Caco-2 (cell line): ENCODE measurements around the gene TMEM9. TPM values are rescaled to one million over a fixed set of nuclear protein-coding genes. Genes with fewer than 3 reads are reported as not detected.

ENCODE experiments used
- BruUV-seq: library from RNA; stranded (reverse); fragments of 400-500 nt; replicated peaks from 2 replicates; lab custom pipeline; 2021; lab: Mats Ljungman, UMichigan
- CTCF ChIA-PET: fragments of 300-600 bp; sonication (Branson Sonifier 250); formaldehyde crosslinking; loops from one replicate; lab custom pipeline; 2022; ENCODE audit warnings: antibody characterized with exemption; lab: Charles Lee
- POLR2A ChIA-PET: fragments of 300-600 bp; sonication (Branson Sonifier 250); formaldehyde crosslinking; loops from one replicate; lab custom pipeline; 2022; ENCODE audit warnings: antibody characterized with exemption; lab: Charles Lee
- DNase-seq, 2 experiments: peaks; one replicate each; pipeline versions ENCODE4 v3.0.0 to v3.0.0-alpha.2; 2020 to 2022
- H3K27me3 ChIP-seq: replicated peaks from 2 replicates; pipeline ENCODE4 v1.6.0; 2011; ENCODE audit warnings: low read length; ENCODE audit not compliant: control insufficient read depth, insufficient read depth
- H3K36me3 ChIP-seq: 2 replicates; pipeline ENCODE4 v1.5.1; 2011; ENCODE audit warnings: low read length; ENCODE audit not compliant: control insufficient read depth, insufficient read depth
- H3K4me1 ChIP-seq: fragments of 250-450 bp; sonication (Bioruptor Pico); 2 replicates; pipeline ENCODE4 v1.5.1; 2020; ENCODE audit warnings: mild to moderate bottlenecking
- H3K4me3 ChIP-seq: 2 replicates; pipeline ENCODE4 v1.5.1; 2011; ENCODE audit warnings: low read depth, mild to moderate bottlenecking, control low read depth, low read length
- H3K9me3 ChIP-seq: fragments of 250-450 bp; sonication (Bioruptor Pico); 2 replicates; pipeline ENCODE4 v1.5.1; 2020; ENCODE audit warnings: mild to moderate bottlenecking, moderate library complexity
- H3K27ac Mint-ChIP-seq: one replicate; pipeline ENCODE4 v1.8.0; 2022; ENCODE audit warnings: mixed read lengths; ENCODE audit not compliant: unreplicated experiment
- H3K27me3 Mint-ChIP-seq: one replicate; pipeline ENCODE4 v1.8.0; 2022; ENCODE audit warnings: mixed read lengths; ENCODE audit not compliant: insufficient read depth, unreplicated experiment
- H3K36me3 Mint-ChIP-seq: one replicate; pipeline ENCODE4 v1.8.0; 2022; ENCODE audit warnings: mild to moderate bottlenecking, mixed read lengths; ENCODE audit not compliant: insufficient read depth, unreplicated experiment
- H3K4me1 Mint-ChIP-seq: one replicate; pipeline ENCODE4 v1.8.0; 2022; ENCODE audit warnings: low read depth, mixed read lengths; ENCODE audit not compliant: unreplicated experiment
- H3K4me3 Mint-ChIP-seq: one replicate; pipeline ENCODE4 v1.8.0; 2022; ENCODE audit warnings: mild to moderate bottlenecking, moderate library complexity, mixed read lengths; ENCODE audit not compliant: unreplicated experiment
- H3K9me3 Mint-ChIP-seq: one replicate; pipeline ENCODE4 v1.8.0; 2022; ENCODE audit warnings: mixed read lengths; ENCODE audit not compliant: unreplicated experiment
- intact Hi-C: fragments of 100-400 bp; cut with micrococcal nuclease; formaldehyde crosslinking; loops from one replicate; pipeline ENCODE4 v1.10.0; 2022; ENCODE audit not compliant: unreplicated experiment
- total RNA-seq: library from RNA; stranded (reverse); gene quantifications from 2 replicates; pipeline ENCODE4 v1.2.3, GENCODE V29; 2022
- TF ChIP-seq, protein P1 (sequence below), 2 experiments: fragments of 200-600 bp in 1 of 2; IDR thresholded peaks; 1 replicate in 1 of 2; 2 replicates in 1 of 2; pipeline versions ENCODE4 v1.5.1 to v1.8.0; 2011 to 2022; ENCODE audit warnings: antibody characterized with exemption in 1 of 2, control low read depth in 1 of 2, inconsistent platforms in 1 of 2, low read depth in 1 of 2, low read length in 1 of 2, mild to moderate bottlenecking in 1 of 2, moderate library complexity in 1 of 2; ENCODE audit not compliant: insufficient read depth in 1 of 2, severe bottlenecking in 1 of 2, unreplicated experiment in 1 of 2

TMEM9 gene
- total RNA-seq, 1 experiment from 2014 or later = 125 TPM

DNA sequence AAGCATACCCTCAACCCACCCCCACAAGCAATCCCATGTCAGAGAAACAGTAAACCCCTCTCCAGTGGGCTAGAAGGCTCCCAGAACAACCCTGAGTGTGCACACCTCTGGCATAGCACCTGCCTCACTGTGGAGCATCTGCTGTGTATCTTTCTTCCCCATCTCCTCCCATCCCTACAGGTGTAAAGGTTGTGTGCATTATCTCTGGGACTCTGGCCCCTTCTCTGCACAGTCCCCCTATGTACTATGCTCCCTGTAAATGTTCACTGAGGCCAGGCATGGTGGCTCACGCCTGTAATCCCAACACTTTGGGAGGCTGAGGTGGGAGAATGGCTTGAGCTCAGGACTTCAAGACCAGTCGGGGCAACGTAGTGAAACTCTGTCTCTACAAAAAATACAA, 41.3 kb downstream of the TMEM9 start:
- Mint-ChIP-seq H3K27me3 (no peaks in the 10 kb centered on the region), H3K4me1 (peaks cover 15% of the 10 kb centered on the region), H3K4me3 (no peak overlapping the region), H3K27ac (no peak overlapping the region), H3K9me3 (no peaks in the 10 kb centered on the region), H3K36me3 (no peaks in the 10 kb centered on the region)
- intact Hi-C loops = loop anchor here (5.0 kb wide), 2 partner anchors 71 to 221 kb away; partner anchors contain the start of gene INAVA
- Histone ChIP-seq H3K27me3 (no peaks in the 10 kb centered on the region), H3K4me3 (no peak overlapping the region), H3K9me3 (no peaks in the 10 kb centered on the region), H3K36me3 (no peaks in the 10 kb centered on the region), H3K4me1 (0 out of 2 replicates have a peak, but pooled peaks cover 9% of the 10 kb centered on the region)
- no TSS peak for BruUV-seq
- CTCF ChIA-PET = interaction anchor here (0.8 to 1.5 kb wide), 8 partner anchors 16 to 554 kb away, joined by 3 to 15 read pairs (median 5); no protein-coding TSS in a partner anchor
- no peak for DNase-seq
- TF ChIP-seq, protein P1, sequence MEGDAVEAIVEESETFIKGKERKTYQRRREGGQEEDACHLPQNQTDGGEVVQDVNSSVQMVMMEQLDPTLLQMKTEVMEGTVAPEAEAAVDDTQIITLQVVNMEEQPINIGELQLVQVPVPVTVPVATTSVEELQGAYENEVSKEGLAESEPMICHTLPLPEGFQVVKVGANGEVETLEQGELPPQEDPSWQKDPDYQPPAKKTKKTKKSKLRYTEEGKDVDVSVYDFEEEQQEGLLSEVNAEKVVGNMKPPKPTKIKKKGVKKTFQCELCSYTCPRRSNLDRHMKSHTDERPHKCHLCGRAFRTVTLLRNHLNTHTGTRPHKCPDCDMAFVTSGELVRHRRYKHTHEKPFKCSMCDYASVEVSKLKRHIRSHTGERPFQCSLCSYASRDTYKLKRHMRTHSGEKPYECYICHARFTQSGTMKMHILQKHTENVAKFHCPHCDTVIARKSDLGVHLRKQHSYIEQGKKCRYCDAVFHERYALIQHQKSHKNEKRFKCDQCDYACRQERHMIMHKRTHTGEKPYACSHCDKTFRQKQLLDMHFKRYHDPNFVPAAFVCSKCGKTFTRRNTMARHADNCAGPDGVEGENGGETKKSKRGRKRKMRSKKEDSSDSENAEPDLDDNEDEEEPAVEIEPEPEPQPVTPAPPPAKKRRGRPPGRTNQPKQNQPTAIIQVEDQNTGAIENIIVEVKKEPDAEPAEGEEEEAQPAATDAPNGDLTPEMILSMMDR (IDR thresholded peaks at IDR 0.05; ENCODE audit: insufficient read depth in 1 of 2, low read depth in 1 of 2, low read length in 1 of 2, severe bottlenecking in 1 of 2, unreplicated experiment in 1 of 2) = no peak
- POLR2A ChIA-PET = no interaction called here

DNA sequence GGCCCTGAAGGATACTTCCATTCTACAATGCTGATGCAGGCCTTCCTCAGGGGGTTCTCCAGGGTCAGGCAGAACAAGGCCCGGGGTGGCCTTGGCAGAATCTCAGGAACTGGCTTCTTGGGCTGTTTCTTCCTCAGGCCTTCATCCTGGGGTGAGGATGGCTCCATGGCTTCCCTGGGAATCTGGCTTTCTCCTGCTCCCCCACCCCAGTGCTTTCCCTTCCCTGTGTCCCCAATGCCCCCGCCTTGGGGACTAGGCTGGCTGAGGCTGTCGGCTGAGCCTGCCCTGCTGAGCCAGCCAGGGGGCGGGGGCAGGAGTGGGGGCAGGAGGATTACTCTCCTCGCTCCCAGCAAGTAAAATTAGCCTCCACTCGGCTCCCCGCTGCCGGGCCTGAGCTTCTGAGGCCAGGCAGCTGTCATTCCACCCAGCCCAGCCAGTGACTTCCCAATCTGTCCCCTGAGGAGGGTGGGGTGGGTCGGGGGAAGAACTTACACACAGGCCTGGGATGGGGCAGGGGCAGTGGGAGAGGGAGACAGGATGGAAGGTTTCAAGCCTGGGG, 42.0 kb downstream of the TMEM9 start, which contains the start of gene CACNA1S:
Gene CACNA1S, minus strand, starts transcription at position 254 of the 559 bp plus-strand sequence. Its CDS starts 87 bp downstream, at position 167.
- no TSS peak for BruUV-seq
- ChIA-PET POLR2A (interaction anchor here (0.6 kb wide), 1 partner anchor 612 kb away, joined by 3 read pairs; no protein-coding TSS in a partner anchor), CTCF (interaction anchor here (0.6 kb wide), 1 partner anchor 280 kb away, joined by 5 read pairs; no protein-coding TSS in a partner anchor)
- intact Hi-C loops = loop anchor here (5.0 kb wide), 2 partner anchors 70 to 220 kb away; partner anchors contain the start of gene INAVA
- no peak within 1 kb of the TSS for H3K4me3 ChIP-seq
- Mint-ChIP-seq H3K4me1 (peaks cover 15% of the 10 kb centered on the region), H3K4me3 (no peak within 1 kb of the TSS), H3K27ac (peak within 1 kb of the TSS; percentile 10), H3K9me3 (no peaks in the 10 kb centered on the region), H3K36me3 (no peaks in the 10 kb centered on the region), H3K27me3 (no peaks in the 10 kb centered on the region)
- no peaks in the 10 kb centered on the region for H3K27me3 ChIP-seq
- DNase-seq = no peak
- TF ChIP-seq, protein P1 (IDR thresholded peaks at IDR 0.05; ENCODE audit: insufficient read depth in 1 of 2, low read depth in 1 of 2, low read length in 1 of 2, severe bottlenecking in 1 of 2, unreplicated experiment in 1 of 2) = no peak
- no peaks in the 10 kb centered on the region for H3K36me3 ChIP-seq
- H3K4me1 ChIP-seq = 0 out of 2 replicates have a peak, but pooled peaks cover 9% of the 10 kb centered on the region
- H3K9me3 ChIP-seq = no peaks in the 10 kb centered on the region

DNA sequence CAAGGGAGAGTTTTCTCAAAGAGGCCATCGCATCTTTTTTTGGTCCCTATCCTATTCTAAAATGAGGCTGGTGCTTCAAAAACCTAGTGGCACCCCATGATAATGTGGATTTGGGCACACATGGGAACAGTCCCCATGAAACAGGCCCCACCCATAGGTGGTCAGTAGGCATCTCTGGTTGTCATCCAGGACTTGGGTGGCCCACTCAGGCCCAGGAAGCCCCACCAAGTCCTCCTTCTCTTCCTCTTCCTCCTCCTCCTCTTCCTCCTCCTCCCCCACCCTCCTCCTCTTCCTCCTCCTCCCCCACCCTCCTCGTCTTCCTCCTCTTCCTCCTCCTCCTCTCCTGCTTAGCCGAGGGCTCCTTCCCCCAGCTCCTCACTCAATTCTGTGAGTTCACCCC, 42.6 kb downstream of the TMEM9 start:
- TF ChIP-seq, protein P1 (IDR thresholded peaks at IDR 0.05; ENCODE audit: insufficient read depth in 1 of 2, low read depth in 1 of 2, low read length in 1 of 2, severe bottlenecking in 1 of 2, unreplicated experiment in 1 of 2) = no peak

More for the DNA sequence above, 42.6 kb downstream of the TMEM9 start:
- Mint-ChIP-seq H3K36me3 (no peaks in the 10 kb centered on the region), H3K27ac (peak overlapping the region; percentile 10), H3K4me3 (no peak overlapping the region), H3K4me1 (peaks cover 15% of the 10 kb centered on the region), H3K27me3 (no peaks in the 10 kb centered on the region), H3K9me3 (no peaks in the 10 kb centered on the region)
- intact Hi-C loops = loop anchor here (5.0 kb wide), 2 partner anchors 69 to 219 kb away; partner anchors contain the start of gene INAVA
- ChIA-PET POLR2A (no interaction called here), CTCF (interaction anchor here (0.6 to 1.1 kb wide), 3 partner anchors 7 to 281 kb away, joined by 3 to 5 read pairs (median 4); no protein-coding TSS in a partner anchor)
- BruUV-seq = no TSS peak
- Histone ChIP-seq H3K36me3 (no peaks in the 10 kb centered on the region), H3K9me3 (no peaks in the 10 kb centered on the region), H3K27me3 (no peaks in the 10 kb centered on the region), H3K4me1 (0 out of 2 replicates have a peak, but pooled peaks cover 9% of the 10 kb centered on the region), H3K4me3 (no peak overlapping the region)
- no peak for DNase-seq
